ENCODE data around the gene PTPN20. TPM values are rescaled to one million over a fixed set of nuclear protein-coding genes. Genes with fewer than 3 reads are reported as not detected.
"Not testable (repeated sequence)": the region's sequence is repeated elsewhere in the genome, so short reads cannot be mapped to it uniquely, and the experiment has no call there.

PTPN20 gene, protein sequence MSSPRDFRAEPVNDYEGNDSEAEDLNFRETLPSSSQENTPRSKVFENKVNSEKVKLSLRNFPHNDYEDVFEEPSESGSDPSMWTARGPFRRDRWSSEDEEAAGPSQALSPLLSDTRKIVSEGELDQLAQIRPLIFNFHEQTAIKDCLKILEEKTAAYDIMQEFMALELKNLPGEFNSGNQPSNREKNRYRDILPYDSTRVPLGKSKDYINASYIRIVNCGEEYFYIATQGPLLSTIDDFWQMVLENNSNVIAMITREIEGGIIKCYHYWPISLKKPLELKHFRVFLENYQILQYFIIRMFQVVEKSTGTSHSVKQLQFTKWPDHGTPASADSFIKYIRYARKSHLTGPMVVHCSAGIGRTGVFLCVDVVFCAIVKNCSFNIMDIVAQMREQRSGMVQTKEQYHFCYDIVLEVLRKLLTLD
- 1 to 10 TPM; 1.3 to 2.0 TPM for total RNA-seq

DNA sequence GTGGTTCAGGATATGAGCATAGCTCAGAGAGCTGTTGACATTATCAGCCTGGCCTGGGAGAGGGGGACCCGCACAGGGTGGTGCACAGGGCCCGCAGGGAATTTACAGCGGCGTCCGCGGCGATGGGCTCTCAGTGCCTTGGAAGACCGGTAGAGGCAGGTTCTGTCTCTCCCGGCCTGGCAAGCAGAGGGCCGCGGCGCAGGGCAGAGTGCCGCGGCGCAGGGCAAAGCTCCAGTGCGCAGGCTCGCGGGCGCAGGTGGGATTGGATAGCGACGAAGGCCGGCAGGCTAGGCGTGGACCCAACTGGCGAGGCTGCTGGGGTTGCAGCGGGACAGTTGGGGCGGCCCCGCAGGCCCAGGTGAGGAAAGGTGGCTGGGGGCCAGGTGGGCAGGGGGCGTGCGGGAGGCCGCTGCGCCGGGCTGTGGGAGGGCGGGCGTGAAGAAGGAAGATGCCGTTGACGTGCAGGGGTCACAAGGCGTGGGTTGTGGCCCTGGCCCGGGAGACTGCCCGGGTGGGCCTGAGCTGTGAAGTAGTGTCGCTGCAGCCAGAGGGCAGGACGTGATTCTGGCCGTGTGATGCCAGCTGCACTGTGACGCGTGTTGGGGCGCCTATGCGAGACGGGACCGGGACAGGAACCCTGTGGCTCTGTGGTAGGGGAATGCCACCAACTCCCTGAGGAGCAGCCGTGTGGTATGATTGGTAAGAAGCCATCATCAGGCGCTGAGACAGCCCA lies at the start of gene PTPN20:
TSS of gene PTPN20 (plus strand) at position 285 of the 733 bp plus-strand sequence. CDS start 21,072 bp downstream, outside the sequence.
- H3K27me3 Mint-ChIP-seq; CTCF ChIA-PET; intact Hi-C loops (cut with DNase I, micrococcal nuclease); H3K36me3 Mint-ChIP-seq (ENCODE audit: low read depth); H3K4me1 Mint-ChIP-seq; POLR2A ChIA-PET; H3K27ac Mint-ChIP-seq; H3K9me3 Mint-ChIP-seq (ENCODE audit: low read depth): not testable (repeated sequence)
- H3K4me3 Mint-ChIP-seq = peak within 1 kb of the TSS; percentile 64
- DNase-seq (peak; percentile 46), ATAC-seq (peak; percentile 88)

DNA sequence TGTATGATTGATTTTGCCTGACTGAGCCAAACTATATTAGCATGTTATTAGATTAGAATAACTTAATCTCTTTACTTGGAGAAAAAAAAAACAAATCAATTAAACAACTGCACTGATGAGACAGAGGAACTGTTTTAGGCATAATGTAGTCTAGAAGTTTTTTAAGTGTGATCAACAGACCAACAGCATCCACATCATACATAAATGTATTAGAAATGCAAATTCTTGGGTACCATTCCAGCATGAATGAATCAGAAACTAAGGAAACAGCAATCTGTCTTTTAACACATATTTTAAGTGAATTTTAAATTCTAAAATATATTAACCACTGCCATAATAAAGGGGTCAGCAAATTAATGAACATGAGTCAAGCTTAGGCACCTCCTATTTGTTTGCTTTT lies 41.5 kb upstream of the PTPN20 start:
- H3K4me3 Mint-ChIP-seq; H3K4me1 Mint-ChIP-seq; DNase-seq; H3K27me3 Mint-ChIP-seq; ATAC-seq; H3K27ac Mint-ChIP-seq; CTCF ChIA-PET; intact Hi-C loops (cut with DNase I, micrococcal nuclease); POLR2A ChIA-PET; H3K36me3 Mint-ChIP-seq (ENCODE audit: low read depth); H3K9me3 Mint-ChIP-seq (ENCODE audit: low read depth): not testable (repeated sequence)

DNA sequence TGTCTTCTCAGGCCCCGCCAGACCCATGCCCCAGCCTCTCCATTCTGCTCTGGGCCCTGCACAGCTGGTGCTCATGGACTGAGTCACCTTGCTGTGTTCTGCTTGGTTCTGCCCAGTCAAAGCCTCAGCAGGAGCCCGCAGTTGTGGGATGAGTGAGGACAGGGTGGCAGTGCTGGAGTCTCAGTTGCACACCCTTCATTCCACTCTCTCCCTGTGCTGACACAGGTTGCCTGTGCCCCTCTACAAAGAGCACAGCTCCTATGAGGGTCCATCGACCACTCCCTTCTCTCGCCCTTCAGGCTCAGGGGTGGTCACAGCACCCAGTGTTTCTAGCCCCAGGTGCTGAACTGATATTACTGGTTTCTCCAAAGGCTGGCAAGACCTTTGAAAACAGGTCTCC lies 39.6 kb upstream of the PTPN20 start:
- H3K36me3 Mint-ChIP-seq (ENCODE audit: low read depth); H3K27me3 Mint-ChIP-seq; H3K9me3 Mint-ChIP-seq (ENCODE audit: low read depth); intact Hi-C loops (cut with DNase I, micrococcal nuclease); DNase-seq; CTCF ChIA-PET; H3K4me3 Mint-ChIP-seq; POLR2A ChIA-PET; H3K4me1 Mint-ChIP-seq; ATAC-seq; H3K27ac Mint-ChIP-seq: not testable (repeated sequence)

DNA sequence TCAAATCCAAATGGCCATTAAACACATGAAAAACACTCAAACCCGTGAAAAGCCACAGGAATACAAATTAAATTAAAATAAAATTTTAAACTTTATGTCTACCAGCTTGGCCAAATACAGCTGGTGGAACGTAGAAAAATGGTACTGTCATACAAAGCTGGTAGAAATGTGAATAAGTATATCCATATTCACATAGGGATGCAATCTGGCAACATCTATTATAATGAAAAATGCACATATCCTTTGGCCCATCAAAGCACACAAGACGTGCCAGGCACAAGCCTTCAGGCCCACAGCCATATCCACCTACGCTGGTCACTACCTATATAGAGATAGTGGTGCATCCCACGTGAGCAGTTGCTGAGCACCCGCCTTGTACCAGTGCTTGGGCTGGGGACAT lies 35.9 kb upstream of the PTPN20 start:
- H3K4me3 Mint-ChIP-seq; H3K4me1 Mint-ChIP-seq; CTCF ChIA-PET; DNase-seq; H3K27ac Mint-ChIP-seq; H3K27me3 Mint-ChIP-seq; H3K9me3 Mint-ChIP-seq (ENCODE audit: low read depth); ATAC-seq; H3K36me3 Mint-ChIP-seq (ENCODE audit: low read depth); intact Hi-C loops (cut with DNase I, micrococcal nuclease); POLR2A ChIA-PET: not testable (repeated sequence)

DNA sequence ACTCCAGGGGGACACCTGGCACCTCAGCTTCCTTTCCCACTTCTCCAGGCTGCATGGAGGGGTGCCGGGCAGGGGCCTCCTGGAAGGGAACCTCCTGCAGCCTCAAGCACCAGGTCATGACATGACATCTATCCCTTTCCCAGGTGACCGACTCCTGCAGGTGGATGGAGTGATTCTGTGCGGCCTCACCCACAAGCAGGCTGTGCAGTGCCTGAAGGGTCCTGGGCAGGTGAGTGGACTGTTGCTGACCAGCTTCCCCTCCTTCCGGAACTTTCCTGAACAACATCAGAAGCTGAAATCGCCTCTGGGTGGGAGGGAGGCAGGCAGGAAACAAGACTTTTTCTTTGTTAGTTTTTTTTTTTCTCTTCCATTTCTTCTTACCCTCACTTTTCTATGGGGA lies 34.5 kb upstream of the PTPN20 start:
- H3K27ac Mint-ChIP-seq; H3K27me3 Mint-ChIP-seq; ATAC-seq; CTCF ChIA-PET; H3K4me1 Mint-ChIP-seq; DNase-seq; H3K36me3 Mint-ChIP-seq (ENCODE audit: low read depth); H3K9me3 Mint-ChIP-seq (ENCODE audit: low read depth); intact Hi-C loops (cut with DNase I, micrococcal nuclease); POLR2A ChIA-PET; H3K4me3 Mint-ChIP-seq: not testable (repeated sequence)

DNA sequence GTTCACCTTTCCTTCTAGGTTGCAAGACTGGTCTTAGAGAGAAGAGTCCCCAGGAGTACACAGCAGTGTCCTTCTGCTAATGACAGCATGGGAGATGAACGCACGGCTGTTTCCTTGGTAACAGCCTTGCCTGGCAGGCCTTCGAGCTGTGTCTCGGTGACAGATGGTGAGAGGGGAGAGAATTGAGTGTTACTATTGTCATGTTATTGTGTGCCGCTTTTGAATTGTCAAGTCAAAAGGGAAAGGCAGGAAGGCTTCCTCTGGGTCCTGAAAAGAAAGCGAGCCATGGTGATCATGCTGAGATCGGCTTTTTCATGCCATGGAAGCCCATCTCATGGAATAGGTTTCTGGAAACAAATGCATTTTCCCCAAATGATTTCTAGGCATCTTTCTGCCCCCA lies 32.5 kb upstream of the PTPN20 start:
- H3K36me3 Mint-ChIP-seq (ENCODE audit: low read depth); H3K4me1 Mint-ChIP-seq; H3K27ac Mint-ChIP-seq; H3K9me3 Mint-ChIP-seq (ENCODE audit: low read depth); CTCF ChIA-PET; intact Hi-C loops (cut with DNase I, micrococcal nuclease); ATAC-seq; DNase-seq; H3K27me3 Mint-ChIP-seq; H3K4me3 Mint-ChIP-seq; POLR2A ChIA-PET: not testable (repeated sequence)

DNA sequence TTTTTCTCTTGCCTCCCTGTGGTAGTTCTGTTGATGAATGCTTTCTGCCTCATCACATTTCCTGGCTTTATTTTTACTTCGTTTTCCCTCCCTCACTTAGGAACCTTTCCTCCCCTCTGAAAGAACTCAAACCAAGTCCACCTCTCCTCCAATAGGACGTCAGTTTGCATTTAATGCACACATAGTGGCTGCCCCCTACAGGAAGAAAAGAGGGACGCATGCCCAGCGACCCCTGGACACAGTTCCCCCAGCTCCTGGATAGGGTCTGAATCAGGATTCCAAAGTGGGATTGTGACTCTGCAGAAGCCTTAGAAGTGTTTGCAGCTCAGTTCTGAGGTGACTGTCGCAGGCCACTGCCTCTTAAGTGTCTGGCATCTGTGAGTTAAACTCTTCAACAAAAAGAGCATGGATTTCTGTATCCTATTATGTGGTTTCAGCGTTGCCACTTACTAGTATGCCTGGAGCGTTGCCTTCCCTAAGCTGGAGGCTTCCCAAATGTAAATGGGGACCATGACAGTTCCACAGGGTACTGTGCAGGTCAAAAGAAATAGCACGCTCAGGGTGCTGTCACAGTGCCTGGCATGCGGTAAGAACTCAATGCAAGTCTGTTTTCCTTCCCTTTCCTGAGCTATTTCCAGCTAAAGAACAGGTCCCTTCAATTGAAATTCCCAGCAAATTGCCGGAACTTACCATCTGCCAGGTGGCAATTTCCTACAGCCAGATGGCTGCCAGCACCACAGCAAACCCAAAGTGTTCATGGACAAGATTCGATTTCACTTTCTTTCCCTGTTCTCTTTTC lies 20.2 kb upstream of the PTPN20 start:
- H3K9me3 Mint-ChIP-seq (ENCODE audit: low read depth); H3K27ac Mint-ChIP-seq; POLR2A ChIA-PET; CTCF ChIA-PET; H3K4me1 Mint-ChIP-seq; H3K36me3 Mint-ChIP-seq (ENCODE audit: low read depth); H3K4me3 Mint-ChIP-seq; intact Hi-C loops (cut with DNase I, micrococcal nuclease); H3K27me3 Mint-ChIP-seq: not testable (repeated sequence)
- peak; percentile 42 for DNase-seq
- peak; percentile 33 for ATAC-seq

DNA sequence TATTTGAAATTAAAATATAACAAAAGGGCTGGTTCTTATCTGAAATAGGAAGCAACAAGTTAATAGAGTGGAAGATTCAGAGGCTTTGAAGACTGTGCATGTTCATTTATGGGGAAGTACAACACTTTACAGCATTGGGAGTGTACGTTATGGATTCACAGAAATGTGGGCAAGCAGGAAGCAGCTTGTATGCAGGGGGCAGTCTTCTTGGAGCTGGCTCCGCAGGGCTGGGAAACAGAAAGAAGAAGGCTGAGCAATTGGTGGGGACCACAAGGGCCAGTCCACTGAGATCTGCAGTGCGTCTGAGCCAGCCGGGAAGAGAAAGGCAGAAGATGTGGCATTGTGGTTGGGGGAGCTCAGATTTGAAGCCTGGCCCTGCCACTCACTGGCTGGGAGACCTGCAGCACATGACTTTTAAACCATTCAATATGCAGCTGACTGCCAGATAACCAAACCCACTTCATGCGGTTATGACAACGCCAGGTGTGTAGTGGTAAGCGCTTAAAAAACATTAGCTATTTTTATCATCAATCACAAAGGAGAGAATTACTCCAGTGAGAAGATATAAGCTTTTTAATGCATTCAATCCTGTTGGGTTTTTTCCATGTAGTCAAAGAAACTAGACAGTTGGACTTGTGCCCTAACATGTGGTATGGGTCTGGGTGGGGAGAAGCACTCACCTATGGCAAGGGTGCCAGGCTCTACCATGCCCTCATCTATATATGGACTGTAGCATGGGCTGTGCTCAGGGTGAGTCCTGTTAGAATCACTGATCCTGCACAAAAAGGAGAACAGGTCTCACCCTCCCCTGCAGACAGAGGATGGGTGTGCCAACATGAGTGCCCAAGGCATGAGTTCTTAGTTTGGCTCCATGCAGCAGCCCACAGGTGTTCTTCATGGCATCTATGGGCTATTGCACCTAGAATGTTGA lies 14.2 kb upstream of the PTPN20 start:
- H3K27ac Mint-ChIP-seq; DNase-seq; H3K4me1 Mint-ChIP-seq; H3K27me3 Mint-ChIP-seq; H3K9me3 Mint-ChIP-seq (ENCODE audit: low read depth); intact Hi-C loops (cut with DNase I, micrococcal nuclease); H3K4me3 Mint-ChIP-seq; ATAC-seq; CTCF ChIA-PET; H3K36me3 Mint-ChIP-seq (ENCODE audit: low read depth); POLR2A ChIA-PET: not testable (repeated sequence)

DNA sequence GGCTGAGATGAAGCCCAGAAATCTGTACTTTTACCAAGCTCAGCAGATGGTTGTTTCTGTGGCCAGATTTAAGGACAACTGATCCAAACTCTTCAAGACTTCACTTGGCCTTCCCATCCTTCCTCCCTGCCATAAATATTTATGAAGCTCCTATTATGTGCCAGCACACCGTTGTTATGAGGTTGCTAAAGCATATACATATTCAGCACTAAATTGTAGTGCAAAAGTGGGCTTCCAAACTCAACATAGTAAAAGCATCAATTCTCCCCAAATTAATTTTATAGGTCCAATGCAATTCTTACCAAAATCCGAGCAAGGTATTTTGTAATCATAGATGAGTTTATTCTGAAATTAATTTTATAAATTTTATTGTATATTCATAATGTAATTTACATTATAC lies 10.0 kb upstream of the PTPN20 start:
- CTCF ChIA-PET; H3K27ac Mint-ChIP-seq; DNase-seq; H3K27me3 Mint-ChIP-seq; H3K4me3 Mint-ChIP-seq; intact Hi-C loops (cut with DNase I, micrococcal nuclease); H3K4me1 Mint-ChIP-seq; H3K36me3 Mint-ChIP-seq (ENCODE audit: low read depth); ATAC-seq; H3K9me3 Mint-ChIP-seq (ENCODE audit: low read depth); POLR2A ChIA-PET: not testable (repeated sequence)

DNA sequence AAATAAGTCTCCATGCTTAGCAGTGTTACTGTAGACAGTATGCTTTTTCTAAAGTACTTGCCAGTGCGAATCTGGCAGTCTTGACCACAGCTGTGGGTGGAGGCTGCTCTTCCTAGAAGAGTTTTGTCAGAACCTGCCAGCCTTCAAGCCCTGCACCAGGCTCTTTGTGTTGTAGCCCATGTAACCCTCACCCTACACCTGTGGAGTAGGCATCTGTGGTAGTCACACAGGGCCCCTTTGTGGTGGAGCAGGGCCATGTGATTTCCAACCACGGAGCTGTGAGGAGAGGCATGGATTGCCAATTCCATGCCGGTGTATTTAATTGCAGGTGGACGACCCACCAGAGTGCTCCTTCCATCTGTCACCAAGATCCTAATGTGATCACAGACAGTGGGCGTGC lies 7.4 kb upstream of the PTPN20 start:
- H3K9me3 Mint-ChIP-seq (ENCODE audit: low read depth); H3K4me1 Mint-ChIP-seq; intact Hi-C loops (cut with DNase I, micrococcal nuclease); ATAC-seq; H3K36me3 Mint-ChIP-seq (ENCODE audit: low read depth); H3K27me3 Mint-ChIP-seq; CTCF ChIA-PET; POLR2A ChIA-PET; DNase-seq; H3K27ac Mint-ChIP-seq; H3K4me3 Mint-ChIP-seq: not testable (repeated sequence)

DNA sequence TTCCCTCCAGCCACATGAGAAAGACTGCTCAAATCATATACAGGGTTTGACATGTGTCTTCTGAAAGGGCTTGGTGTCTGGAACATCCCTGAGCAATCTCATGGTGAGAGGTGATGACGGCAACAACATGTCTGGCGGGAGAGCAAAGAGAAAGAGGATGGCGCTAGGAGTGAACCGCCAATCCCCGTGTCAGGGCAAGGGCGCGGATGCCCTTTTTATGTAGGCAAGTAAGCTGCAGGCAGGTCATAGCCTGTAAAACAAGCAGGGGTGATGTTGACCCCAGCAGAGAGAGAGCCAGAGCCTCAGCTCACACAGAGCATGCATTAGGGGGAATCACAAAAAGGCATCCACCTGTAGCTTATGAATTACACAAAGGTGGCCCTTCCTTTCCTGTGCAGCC lies 4.9 kb upstream of the PTPN20 start:
- H3K36me3 Mint-ChIP-seq (ENCODE audit: low read depth); CTCF ChIA-PET; ATAC-seq; H3K9me3 Mint-ChIP-seq (ENCODE audit: low read depth); H3K4me1 Mint-ChIP-seq; POLR2A ChIA-PET; DNase-seq; H3K27ac Mint-ChIP-seq; intact Hi-C loops (cut with DNase I, micrococcal nuclease); H3K4me3 Mint-ChIP-seq; H3K27me3 Mint-ChIP-seq: not testable (repeated sequence)
